Measurements from ENCODE around the gene MT4.
A peak's percentile ranks its signal among the peaks of the same experiment; 100 is the strongest.

The MT4 gene

GRCh38 chr16:56606071-56606475 is 41.2 kb downstream of the MT4 start:
- DNase-seq: no peak

- no peak for DNase-seq
Measured at GRCh38 chr16:56606476-56607108, 41.7 kb downstream of the MT4 start.

GRCh38 chr16:56607109-56607618 is 42.3 kb downstream of the MT4 start:
- peak; percentile 83 for DNase-seq

DNA sequence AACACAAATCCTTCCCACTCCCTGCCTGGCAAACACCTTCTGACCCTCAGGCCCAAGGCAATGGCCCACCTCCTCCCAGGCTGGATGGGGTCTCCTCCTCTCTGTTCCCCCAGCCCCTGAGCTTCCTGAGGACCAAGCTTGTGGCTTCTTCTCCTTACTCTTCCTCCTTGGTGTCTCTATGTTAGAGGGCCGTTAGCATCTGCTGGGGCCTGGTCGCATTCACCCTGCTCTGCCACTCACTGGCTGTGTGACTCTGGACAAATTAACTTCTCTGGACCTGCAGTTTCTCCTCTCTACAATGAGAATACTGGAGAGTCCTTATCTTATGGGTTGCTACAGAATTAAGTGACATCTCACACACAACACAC is 42.8 kb downstream of the MT4 start:
- DNase-seq: no peak

DNA sequence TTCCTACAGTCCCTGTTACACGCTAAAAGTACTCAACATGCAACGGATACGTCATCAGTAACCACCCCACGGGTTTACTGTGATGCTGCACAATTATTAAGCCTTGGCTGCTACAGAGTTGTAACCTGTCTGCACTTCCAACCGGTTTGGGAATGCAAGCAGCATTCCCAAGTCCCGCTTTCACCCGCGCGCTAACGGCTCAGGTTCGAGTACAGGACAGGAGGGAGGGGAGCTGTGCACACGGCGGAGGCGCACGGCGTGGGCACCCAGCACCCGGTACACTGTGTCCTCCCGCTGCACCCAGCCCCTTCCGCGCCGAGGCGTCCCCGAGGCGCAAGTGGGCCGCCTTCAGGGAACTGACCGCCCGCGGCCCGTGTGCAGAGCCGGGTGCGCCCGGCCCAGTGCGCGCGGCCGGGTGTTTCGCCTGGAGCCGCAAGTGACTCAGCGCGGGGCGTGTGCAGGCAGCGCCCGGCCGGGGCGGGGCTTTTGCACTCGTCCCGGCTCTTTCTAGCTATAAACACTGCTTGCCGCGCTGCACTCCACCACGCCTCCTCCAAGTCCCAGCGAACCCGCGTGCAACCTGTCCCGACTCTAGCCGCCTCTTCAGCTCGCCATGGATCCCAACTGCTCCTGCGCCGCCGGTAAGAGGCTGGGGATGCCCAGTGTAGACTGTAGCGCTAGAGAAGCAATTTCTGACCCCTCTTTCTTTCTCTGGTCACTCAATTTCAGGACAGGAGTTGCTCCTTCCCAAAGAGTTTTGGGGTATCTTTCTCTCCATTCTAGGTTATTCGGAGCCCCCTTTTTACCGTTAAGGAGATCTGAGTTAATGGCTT is 43.4 kb downstream of the MT4 start, which contains the start of gene MT2A:
Gene MT2A, plus strand, starts transcription at position 542 of the 833 bp plus-strand sequence. Its CDS starts 72 bp downstream, at position 614.
- peak; percentile 93 for DNase-seq

GRCh38 chr16:56608876-56609462 is 44.1 kb downstream of the MT4 start:
- no peak for DNase-seq

- DNase-seq: no peak
Measured at GRCh38 chr16:56609463-56609921, 44.6 kb downstream of the MT4 start.

GRCh38 chr16:56610017-56610608 is 45.2 kb downstream of the MT4 start:
- no peak for DNase-seq

DNA sequence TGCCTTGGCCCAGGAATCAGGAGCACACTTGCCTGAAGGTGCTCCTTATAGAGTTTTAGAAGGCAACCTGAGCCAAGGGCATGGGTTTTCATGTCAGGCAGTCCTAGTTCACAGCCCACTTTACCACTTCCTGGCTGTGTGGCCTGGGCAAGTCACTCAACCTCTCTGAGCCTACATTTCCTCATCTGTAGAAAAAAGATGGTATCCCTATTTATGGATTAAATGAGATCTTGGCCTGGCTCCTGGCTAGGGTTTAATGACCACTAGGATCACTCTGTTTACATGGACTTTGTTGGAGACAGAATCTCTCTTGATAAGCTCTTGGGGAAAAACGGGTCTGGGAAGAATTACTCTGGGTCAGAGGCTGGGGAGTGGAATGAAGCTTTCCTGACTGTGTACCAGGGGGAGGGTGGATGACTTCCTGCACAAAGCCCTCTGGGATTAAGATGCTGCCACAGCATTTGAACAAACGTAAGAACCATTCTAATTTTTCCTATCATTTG is 45.8 kb downstream of the MT4 start:
- no peak for DNase-seq

GRCh38 chr16:56611281-56611833 is 46.5 kb downstream of the MT4 start:
- DNase-seq: no peak

DNA sequence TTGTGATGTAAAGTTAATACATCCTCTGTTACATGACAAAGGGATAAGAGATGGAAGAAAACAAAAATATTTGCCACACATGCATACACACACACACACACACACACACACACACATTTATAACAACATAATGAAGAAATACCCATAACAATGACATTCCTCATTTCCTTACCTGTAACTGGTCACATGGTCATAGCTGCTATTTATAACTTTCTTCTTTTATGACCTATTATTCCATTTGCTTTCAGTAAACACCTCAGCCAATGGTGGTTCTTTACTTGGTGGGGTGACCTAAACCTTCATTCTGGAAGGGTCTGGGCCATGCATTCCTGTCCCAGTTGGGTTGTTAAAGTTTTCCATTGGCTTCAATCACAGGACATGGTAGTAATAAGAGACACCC is 48.8 kb downstream of the MT4 start:
- no peak for DNase-seq

DNA sequence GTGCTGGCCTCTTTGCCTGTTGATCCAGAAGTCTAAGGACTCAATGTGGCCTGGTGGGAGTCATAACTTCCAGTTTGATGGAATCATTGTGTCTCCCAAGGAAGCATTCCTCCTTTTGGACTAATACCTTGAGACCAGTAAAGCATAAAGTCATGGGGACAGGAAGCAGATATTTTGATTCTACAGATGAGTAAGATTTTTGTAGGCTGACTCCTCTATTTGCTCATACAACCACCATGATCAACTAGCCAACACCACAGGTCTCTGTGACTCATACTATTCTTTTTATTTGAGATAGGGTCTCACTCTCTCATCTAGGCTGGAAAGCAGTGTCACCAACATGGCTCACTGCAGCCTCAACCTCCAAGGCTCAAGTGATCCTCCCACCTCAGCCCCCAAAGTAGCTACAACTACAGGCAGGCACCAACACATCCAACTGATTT is 49.7 kb downstream of the MT4 start:
- no peak for DNase-seq

GRCh38 chr16:56615353-56615752 is 50.5 kb downstream of the MT4 start:
- DNase-seq: no peak

- no peak for DNase-seq
Measured at GRCh38 chr16:56616608-56617211, 51.8 kb downstream of the MT4 start.

DNA sequence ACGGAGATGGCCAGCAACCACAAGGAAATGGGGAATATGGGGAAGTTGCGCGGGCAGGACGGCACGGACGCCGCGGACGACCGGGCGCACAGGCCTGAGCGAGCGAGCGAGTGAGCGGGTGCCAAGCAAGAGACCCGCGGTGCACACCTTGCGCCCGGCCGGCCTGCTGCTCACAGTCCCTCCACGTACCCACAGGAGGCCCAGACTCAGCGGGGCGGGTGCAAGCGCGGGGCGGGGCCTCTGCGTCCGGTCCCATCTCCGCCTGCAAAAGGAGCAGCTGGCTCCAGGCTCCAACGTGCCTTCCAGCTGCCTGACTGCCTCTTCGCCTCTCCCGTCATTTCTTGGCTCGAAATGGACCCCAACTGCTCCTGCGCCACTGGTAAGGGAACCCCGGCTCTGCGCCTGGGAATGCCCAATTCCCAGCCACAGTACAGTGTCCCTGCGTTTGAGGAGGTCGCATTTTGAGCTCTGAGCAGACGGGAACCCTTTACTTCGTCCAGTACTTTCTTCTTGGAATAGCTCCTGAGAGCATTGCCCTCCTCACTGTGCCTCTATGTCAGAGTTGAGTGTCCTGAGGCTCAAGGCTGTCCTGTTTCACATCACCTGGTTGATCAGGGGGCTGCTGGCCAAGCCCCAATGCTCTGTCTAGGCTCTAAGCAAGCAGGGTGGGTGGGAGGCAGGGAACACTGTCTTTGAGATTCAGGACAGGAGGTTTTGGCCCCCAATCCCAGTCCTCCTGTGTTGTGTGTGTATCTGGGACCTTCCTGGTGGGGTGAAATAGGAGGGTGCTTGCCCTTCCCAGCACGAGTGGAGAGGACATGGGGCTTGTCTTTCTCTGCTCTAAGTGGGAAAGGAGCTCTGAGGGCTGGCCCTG is 52.6 kb downstream of the MT4 start:
- DNase-seq: no peak

DNA sequence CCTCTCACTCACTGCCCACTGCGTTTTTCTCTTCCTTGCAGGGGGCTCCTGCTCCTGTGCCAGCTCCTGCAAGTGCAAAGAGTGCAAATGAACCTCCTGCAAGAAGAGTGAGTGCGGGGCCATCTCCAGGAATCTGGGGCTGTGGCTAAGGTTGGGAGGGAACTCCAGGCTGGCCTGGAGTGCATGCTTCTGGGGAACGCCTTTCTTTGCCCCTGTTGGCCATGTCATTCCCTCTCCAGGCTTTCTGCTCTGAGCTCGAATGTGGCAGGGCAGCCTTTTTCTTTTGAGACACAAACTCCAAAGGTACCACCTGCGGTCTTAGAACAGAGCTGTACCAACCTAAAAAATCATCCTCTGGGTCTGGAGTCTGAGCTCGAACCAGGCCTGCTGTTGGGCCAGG is 53.3 kb downstream of the MT4 start:
- DNase-seq: no peak
